MM.1S (cell line): ENCODE measurements around the gene GADD45B.
A peak's percentile ranks its signal among the peaks of the same experiment; 100 is the strongest.

Experiments used
- DNase-seq: peaks from one replicate; pipeline ENCODE4 v3.0.0-alpha.2; 2015
- H2AFZ ChIP-seq: fragments of 300-600 bp; sonication (generic); 2 replicates; pipeline ENCODE4 v1.6.0; 2016; ENCODE audit warnings: antibody characterized with exemption, low read length
- H3F3A ChIP-seq: fragments of 300-600 bp; sonication (generic); 2 replicates; pipeline ENCODE4 v1.6.1; 2016; ENCODE audit warnings: mild to moderate bottlenecking, antibody characterized with exemption, low read length, moderate library complexity, mixed read lengths; ENCODE audit not compliant: insufficient read depth
- H3K27ac ChIP-seq: fragments of 300-600 bp; sonication (generic); 2 replicates; pipeline ENCODE4 v1.5.1; 2016; ENCODE audit warnings: mild to moderate bottlenecking, low read length
- H3K27me3 ChIP-seq: fragments of 300-600 bp; sonication (generic); replicated peaks from 2 replicates; pipeline ENCODE4 v1.6.0; 2016; ENCODE audit warnings: low read length; ENCODE audit not compliant: insufficient read depth
- H3K36me3 ChIP-seq: fragments of 300-600 bp; sonication (generic); replicated peaks from 2 replicates; pipeline ENCODE4 v1.6.1; 2016; ENCODE audit warnings: mild to moderate bottlenecking, low read length, mixed read lengths; ENCODE audit not compliant: insufficient read depth
- H3K4me1 ChIP-seq: fragments of 300-600 bp; sonication (generic); 2 replicates; pipeline ENCODE4 v1.6.1; 2016; ENCODE audit warnings: low read length, mixed read lengths
- H3K4me2 ChIP-seq: fragments of 300-600 bp; sonication (generic); 2 replicates; pipeline ENCODE4 v1.6.0; 2016; ENCODE audit warnings: low read depth, low read length
- H3K4me3 ChIP-seq: fragments of 300-600 bp; sonication (generic); 2 replicates; pipeline ENCODE4 v1.5.1; 2016; ENCODE audit warnings: low read length, mixed read lengths
- H3K79me2 ChIP-seq: fragments of 300-600 bp; sonication (generic); 2 replicates; pipeline ENCODE4 v1.6.1; 2016; ENCODE audit warnings: mixed run types, low read length, mixed read lengths
- H3K9ac ChIP-seq: fragments of 300-600 bp; sonication (generic); 2 replicates; pipeline ENCODE4 v1.6.1; 2016; ENCODE audit warnings: low read length, mixed read lengths
- H3K9me2 ChIP-seq: fragments of 300-600 bp; sonication (generic); replicated peaks from 2 replicates; pipeline ENCODE4 v1.6.1; 2016; ENCODE audit warnings: mild to moderate bottlenecking, low read length, mixed read lengths; ENCODE audit not compliant: insufficient read depth
- H3K9me3 ChIP-seq: fragments of 300-600 bp; sonication (generic); replicated peaks from 2 replicates; pipeline ENCODE4 v1.6.1; 2016; ENCODE audit warnings: mild to moderate bottlenecking, low read length, mixed read lengths; ENCODE audit not compliant: insufficient read depth
- H4K20me1 ChIP-seq: fragments of 300-600 bp; sonication (generic); 2 replicates; pipeline ENCODE4 v1.6.1; 2016; ENCODE audit warnings: mild to moderate bottlenecking, low read length, moderate library complexity, mixed read lengths; ENCODE audit not compliant: insufficient read depth
- CTCF ChIP-seq: fragments of 300-600 bp; sonication (generic); IDR thresholded peaks from 2 replicates; pipeline ENCODE4 v1.5.1; 2016; ENCODE audit warnings: antibody characterized with exemption, low read length, mixed read lengths
- EZH2 ChIP-seq: fragments of 300-600 bp; sonication (generic); optimal IDR thresholded peaks from 2 replicates; pipeline ENCODE3; 2017; ENCODE audit warnings: low read depth, mild to moderate bottlenecking, antibody characterized with exemption, low read length, mixed read lengths
- EZH2phosphoT487 ChIP-seq: fragments of 300-600 bp; sonication (generic); IDR thresholded peaks from 2 replicates; pipeline ENCODE4 v1.6.1; 2018; ENCODE audit warnings: antibody characterized with exemption, low read length

Gene GADD45B

GRCh38 chr19:2477141-2477710, 1.3 kb downstream of the GADD45B start:
- Histone ChIP-seq H3K79me2 (peaks cover 42% of the 10 kb centered on the region), H4K20me1 (peaks cover 17% of the 10 kb centered on the region), H3K9ac (peak overlapping the region; percentile 88), H3F3A (peaks cover 55% of the 10 kb centered on the region), H3K4me2 (peak overlapping the region; percentile 99), H3K9me2 (no peaks in the 10 kb centered on the region), H3K4me1 (peaks cover 14% of the 10 kb centered on the region), H3K4me3 (peak overlapping the region; percentile 97), H3K27me3 (no peaks in the 10 kb centered on the region), H3K36me3 (0 out of 2 replicates have a peak, but pooled peaks cover 2% of the 10 kb centered on the region), H3K27ac (peak overlapping the region; percentile 83), H2AFZ (no peak overlapping the region), H3K9me3 (no peaks in the 10 kb centered on the region)
- no peak for TF ChIP-seq EZH2
- no peak for TF ChIP-seq CTCF
- TF ChIP-seq EZH2phosphoT487 = no peak
- DNase-seq = peak; percentile 47

GRCh38 chr19:2477732-2478191, 1.8 kb downstream of the GADD45B start:
- Histone ChIP-seq H2AFZ (no peak overlapping the region), H3K4me3 (peak overlapping the region; percentile 97), H3K4me1 (peaks cover 14% of the 10 kb centered on the region), H3K27me3 (no peaks in the 10 kb centered on the region), H3K4me2 (peak overlapping the region; percentile 99), H3K27ac (peak overlapping the region; percentile 83; the same call in 1 of the 2 replicates), H3K36me3 (0 out of 2 replicates have a peak, but pooled peaks cover 2% of the 10 kb centered on the region), H3F3A (peaks cover 55% of the 10 kb centered on the region), H3K9ac (peak overlapping the region; percentile 88), H3K79me2 (peaks cover 42% of the 10 kb centered on the region), H3K9me3 (no peaks in the 10 kb centered on the region), H4K20me1 (peaks cover 17% of the 10 kb centered on the region), H3K9me2 (no peaks in the 10 kb centered on the region)
- no peak for TF ChIP-seq CTCF
- no peak for TF ChIP-seq EZH2phosphoT487
- TF ChIP-seq EZH2 = no peak
- DNase-seq = peak; percentile 56

- H3K27ac ChIP-seq = peak overlapping the region; percentile 83
Observed at GRCh38 chr19:2478278-2478755, 2.4 kb downstream of the GADD45B start.

More at GRCh38 chr19:2478278-2478755, 2.4 kb downstream of the GADD45B start:
- H3K27me3 ChIP-seq = no peaks in the 10 kb centered on the region
- H3K4me3 ChIP-seq = peak overlapping the region; percentile 97
- peak overlapping the region; percentile 88 for H3K9ac ChIP-seq
- TF ChIP-seq CTCF (peak; percentile 27), EZH2 (no peak)
- peaks cover 42% of the 10 kb centered on the region for H3K79me2 ChIP-seq
- H4K20me1 ChIP-seq = peaks cover 17% of the 10 kb centered on the region
- peaks cover 55% of the 10 kb centered on the region for H3F3A ChIP-seq
- no peaks in the 10 kb centered on the region for H3K9me2 ChIP-seq
- peak overlapping the region; percentile 99 for H3K4me2 ChIP-seq
- H3K9me3 ChIP-seq = no peaks in the 10 kb centered on the region
- peaks cover 14% of the 10 kb centered on the region for H3K4me1 ChIP-seq
- no peak overlapping the region for H2AFZ ChIP-seq
- DNase-seq = peak; percentile 66
- 0 out of 2 replicates have a peak, but pooled peaks cover 2% of the 10 kb centered on the region for H3K36me3 ChIP-seq
